Mononuclear cell (primary cell): ENCODE results near the gene PAQR6. TPM values are rescaled to one million over a fixed set of nuclear protein-coding genes. Genes with fewer than 3 reads are reported as not detected.
A peak's percentile ranks its signal among the peaks of the same experiment; 100 is the strongest.
"Not testable (repeated sequence)": the region's sequence is repeated elsewhere in the genome, so short reads cannot be mapped to it uniquely, and the experiment has no call there.

ENCODE experiments used
- H3K27me3 ChIP-seq: 2 replicates; pipeline ENCODE4 v1.6.0; 2011; ENCODE audit warnings: low read length, control low read depth; ENCODE audit not compliant: insufficient read depth
- H3K4me1 ChIP-seq: 2 replicates; pipeline ENCODE4 v1.5.1; 2011; ENCODE audit warnings: mild to moderate bottlenecking, low read length, control low read depth; ENCODE audit not compliant: insufficient read depth
- H3K4me3 ChIP-seq: 2 replicates; pipeline ENCODE4 v1.5.1; 2011; ENCODE audit warnings: mild to moderate bottlenecking, low read length, moderate library complexity
- H3K9me3 ChIP-seq: 2 replicates; pipeline ENCODE4 v1.5.1; 2011; ENCODE audit warnings: low read depth, mild to moderate bottlenecking, control low read depth, low read length
- total RNA-seq: library from RNA; depleted of rRNA; stranded (reverse); fragments of >200 nt; gene quantifications from one replicate; pipeline ENCODE4 v1.2.3, GENCODE V29; 2012

The PAQR6 gene
- total RNA-seq, 1 donor: 0.94 TPM

- no peaks in the 10 kb centered on the region for H3K9me3 ChIP-seq
- H3K4me1 ChIP-seq: peaks cover 8% of the 10 kb centered on the region
- no peaks in the 10 kb centered on the region for H3K27me3 ChIP-seq
- H3K4me3 ChIP-seq: no peak overlapping the region
Measured at GRCh38 chr1:156228501-156228900, 19.4 kb downstream of the PAQR6 start.

- Histone ChIP-seq H3K4me1 (peaks cover 8% of the 10 kb centered on the region), H3K27me3 (no peaks in the 10 kb centered on the region), H3K4me3 (no peak overlapping the region), H3K9me3 (no peaks in the 10 kb centered on the region)
Measured at GRCh38 chr1:156226782-156227181, 21.1 kb downstream of the PAQR6 start.

- Histone ChIP-seq H3K27me3 (no peaks in the 10 kb centered on the region), H3K4me3 (no peak overlapping the region), H3K4me1 (peaks cover 8% of the 10 kb centered on the region), H3K9me3 (no peaks in the 10 kb centered on the region)
Measured at GRCh38 chr1:156226116-156226538, 21.7 kb downstream of the PAQR6 start.

GRCh38 chr1:156225677-156226014, 22.2 kb downstream of the PAQR6 start:
- peaks cover 8% of the 10 kb centered on the region for H3K4me1 ChIP-seq
- no peaks in the 10 kb centered on the region for H3K9me3 ChIP-seq
- no peaks in the 10 kb centered on the region for H3K27me3 ChIP-seq
- no peak overlapping the region for H3K4me3 ChIP-seq

- peaks cover 32% of the 10 kb centered on the region for H3K4me1 ChIP-seq
- H3K9me3 ChIP-seq: no peaks in the 10 kb centered on the region
- H3K4me3 ChIP-seq: no peak overlapping the region
- H3K27me3 ChIP-seq: no peaks in the 10 kb centered on the region
Measured at GRCh38 chr1:156221986-156222692, 25.7 kb downstream of the PAQR6 start.

GRCh38 chr1:156220226-156220625, 27.6 kb downstream of the PAQR6 start:
- Histone ChIP-seq H3K4me3 (no peak overlapping the region), H3K9me3 (no peaks in the 10 kb centered on the region), H3K4me1 (peaks cover 32% of the 10 kb centered on the region), H3K27me3 (no peaks in the 10 kb centered on the region)

GRCh38 chr1:156217871-156218270, 30.0 kb downstream of the PAQR6 start:
- Histone ChIP-seq H3K4me3 (peak overlapping the region; percentile 7), H3K27me3 (no peaks in the 10 kb centered on the region), H3K9me3 (no peaks in the 10 kb centered on the region), H3K4me1 (peaks cover 42% of the 10 kb centered on the region)

- H3K4me1 ChIP-seq: peaks cover 51% of the 10 kb centered on the region
- not testable (repeated sequence) for H3K4me3 ChIP-seq, H3K27me3 ChIP-seq, H3K9me3 ChIP-seq
Measured at GRCh38 chr1:156216361-156217086, 31.3 kb downstream of the PAQR6 start.

GRCh38 chr1:156214024-156214748, 33.7 kb downstream of the PAQR6 start:
- Histone ChIP-seq H3K27me3 (no peaks in the 10 kb centered on the region), H3K4me3 (peak overlapping the region; percentile 79), H3K9me3 (no peaks in the 10 kb centered on the region), H3K4me1 (peaks cover 47% of the 10 kb centered on the region)

- Histone ChIP-seq H3K4me3 (peak overlapping the region; percentile 79), H3K27me3 (no peaks in the 10 kb centered on the region), H3K4me1 (peaks cover 41% of the 10 kb centered on the region), H3K9me3 (no peaks in the 10 kb centered on the region)
Measured at GRCh38 chr1:156213644-156213966, 34.3 kb downstream of the PAQR6 start.

- no peaks in the 10 kb centered on the region for H3K9me3 ChIP-seq
- H3K27me3 ChIP-seq: no peaks in the 10 kb centered on the region
- peak within 1 kb of the TSS; percentile 79 for H3K4me3 ChIP-seq
- H3K4me1 ChIP-seq: peaks cover 35% of the 10 kb centered on the region
Measured at GRCh38 chr1:156212833-156213643, 34.8 kb downstream of the PAQR6 start, which contains the start of gene PMF1. Gene PMF1 (plus strand): TSS chr1:156213007. CDS start chr1:156213016, 9 bp downstream.

- H3K4me3 ChIP-seq: no peak overlapping the region
- H3K9me3 ChIP-seq: no peaks in the 10 kb centered on the region
- no peaks in the 10 kb centered on the region for H3K27me3 ChIP-seq
- H3K4me1 ChIP-seq: peaks cover 26% of the 10 kb centered on the region
Measured at GRCh38 chr1:156212130-156212529, 35.7 kb downstream of the PAQR6 start.

GRCh38 chr1:156211243-156211642, 36.6 kb downstream of the PAQR6 start:
- Histone ChIP-seq H3K27me3 (no peaks in the 10 kb centered on the region), H3K4me1 (peaks cover 25% of the 10 kb centered on the region), H3K4me3 (no peak overlapping the region), H3K9me3 (no peaks in the 10 kb centered on the region)

- Histone ChIP-seq H3K27me3 (no peaks in the 10 kb centered on the region), H3K9me3 (no peaks in the 10 kb centered on the region), H3K4me3 (no peak overlapping the region), H3K4me1 (peaks cover 28% of the 10 kb centered on the region)
Measured at GRCh38 chr1:156204686-156205085, 43.2 kb downstream of the PAQR6 start.

- Histone ChIP-seq H3K4me1 (peaks cover 37% of the 10 kb centered on the region), H3K4me3 (no peak overlapping the region), H3K9me3 (no peaks in the 10 kb centered on the region), H3K27me3 (no peaks in the 10 kb centered on the region)
Measured at GRCh38 chr1:156203331-156203730, 44.5 kb downstream of the PAQR6 start.
